Measurements from ENCODE around the gene PTPRF.
A peak's percentile ranks its signal among the peaks of the same experiment; 100 is the strongest.

PTPRF gene

GRCh38 chr1:43554444-43554992 lies 23.8 kb downstream of the PTPRF start:
- no peak overlapping the region; the same call in 1 of the 2 replicates for H3K27ac ChIP-seq
- TF ChIP-seq ZFX (IDR thresholded peaks at IDR 0.05; ENCODE audit: borderline replicate concordance) (no peak), CTCF (IDR thresholded peaks at IDR 0.05) (peak; percentile 54)

- TF ChIP-seq CTCF (IDR thresholded peaks at IDR 0.05) = no peak
- TF ChIP-seq ZFX (IDR thresholded peaks at IDR 0.05; ENCODE audit: borderline replicate concordance) = no peak
- H3K27ac ChIP-seq = no peak overlapping the region
Measured at GRCh38 chr1:43556782-43557181, 26.1 kb downstream of the PTPRF start.

DNA sequence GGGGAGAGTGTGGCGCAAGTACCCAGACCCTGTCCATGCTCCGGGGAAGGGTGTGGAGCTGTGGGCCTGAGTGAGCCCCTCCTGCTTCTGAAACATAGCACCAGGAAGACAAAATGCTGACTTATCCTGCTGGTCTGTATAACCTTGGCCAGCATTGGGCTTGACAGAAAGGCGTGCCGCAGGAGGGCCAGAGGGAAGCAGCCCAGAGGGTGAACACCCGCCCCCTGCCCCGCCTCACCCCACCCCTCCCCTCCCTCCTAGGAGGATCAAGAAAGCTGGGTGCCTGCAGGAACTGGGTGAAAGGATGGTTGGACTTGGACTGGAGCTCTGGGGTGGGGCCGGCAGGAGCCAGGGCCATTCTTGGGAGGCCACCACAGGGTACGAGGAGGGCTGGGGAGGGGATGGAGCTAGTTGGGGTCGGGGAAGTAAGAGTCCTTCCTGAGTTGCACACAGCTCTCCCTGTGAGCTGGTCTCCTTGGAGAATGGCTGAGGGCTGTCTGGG lies 27.1 kb downstream of the PTPRF start:
- no peak overlapping the region for H3K27ac ChIP-seq
- TF ChIP-seq CTCF (IDR thresholded peaks at IDR 0.05) (no peak), ZFX (IDR thresholded peaks at IDR 0.05; ENCODE audit: borderline replicate concordance) (no peak)

DNA sequence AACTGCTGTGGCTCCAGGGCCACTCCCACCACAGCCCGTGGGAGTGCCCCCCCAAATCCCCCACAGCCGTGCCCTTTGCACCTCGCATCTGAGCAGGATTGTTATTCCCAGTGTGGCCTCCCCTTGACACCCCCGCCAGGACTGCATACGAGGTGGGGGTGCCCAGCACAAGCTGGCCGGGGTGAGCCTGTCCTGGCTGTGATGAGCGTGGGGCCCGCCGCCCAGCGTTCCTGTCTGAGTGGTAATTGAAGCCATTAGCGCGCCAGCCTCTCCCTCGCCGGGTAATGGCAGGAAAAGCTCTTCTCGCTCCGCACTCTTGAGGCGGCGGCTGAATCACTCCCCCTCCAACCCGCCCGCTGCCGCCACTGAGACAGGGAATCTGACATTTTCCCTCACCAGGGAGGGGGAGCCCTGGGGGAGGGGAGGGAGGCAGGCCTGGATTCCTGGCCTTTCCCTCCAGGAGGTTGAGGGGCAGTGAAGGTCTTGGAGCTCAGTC lies 27.7 kb downstream of the PTPRF start:
- TF ChIP-seq ZFX (IDR thresholded peaks at IDR 0.05; ENCODE audit: borderline replicate concordance) (no peak), CTCF (IDR thresholded peaks at IDR 0.05) (no peak)
- no peak overlapping the region for H3K27ac ChIP-seq

GRCh38 chr1:43559714-43560113 lies 29.0 kb downstream of the PTPRF start:
- H3K27ac ChIP-seq = no peak overlapping the region
- no peak for TF ChIP-seq ZFX (IDR thresholded peaks at IDR 0.05; ENCODE audit: borderline replicate concordance)
- TF ChIP-seq CTCF (IDR thresholded peaks at IDR 0.05) = no peak

DNA sequence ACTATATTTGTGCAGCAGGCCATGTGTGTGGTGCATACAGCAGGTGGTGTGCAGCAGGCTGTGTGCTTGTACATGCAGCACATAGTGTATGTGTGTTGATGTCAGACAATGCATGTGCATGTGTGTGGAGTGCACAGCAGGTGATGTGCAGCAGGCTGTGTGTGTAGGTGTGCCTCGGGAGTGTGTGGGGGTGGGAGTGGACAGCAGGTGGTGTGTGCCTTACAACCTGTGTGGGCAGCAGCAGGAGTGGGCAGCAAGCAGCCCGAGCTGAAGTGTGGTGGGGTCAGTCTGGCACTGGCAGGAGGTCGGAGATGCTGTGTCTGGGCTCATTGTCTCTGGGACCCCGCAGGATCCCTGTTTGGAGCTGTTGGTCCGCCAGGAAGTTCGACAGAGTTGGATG lies 29.6 kb downstream of the PTPRF start:
- no peak overlapping the region for H3K27ac ChIP-seq
- no peak for TF ChIP-seq CTCF (IDR thresholded peaks at IDR 0.05)
- TF ChIP-seq ZFX (IDR thresholded peaks at IDR 0.05; ENCODE audit: borderline replicate concordance) = no peak

GRCh38 chr1:43563876-43564539 lies 33.3 kb downstream of the PTPRF start:
- no peak overlapping the region for H3K27ac ChIP-seq

More at GRCh38 chr1:43563876-43564539, 33.3 kb downstream of the PTPRF start:
- TF ChIP-seq CTCF (IDR thresholded peaks at IDR 0.05) = no peak
- TF ChIP-seq ZFX (IDR thresholded peaks at IDR 0.05; ENCODE audit: borderline replicate concordance) = no peak

Measured in 22Rv1 (cell line).